Measurements from ENCODE around the gene HIRIP3.
A peak's percentile ranks its signal among the peaks of the same experiment; 100 is the strongest.
"Not testable (repeated sequence)": the region's sequence is repeated elsewhere in the genome, so short reads cannot be mapped to it uniquely, and the experiment has no call there.

Gene HIRIP3

DNA sequence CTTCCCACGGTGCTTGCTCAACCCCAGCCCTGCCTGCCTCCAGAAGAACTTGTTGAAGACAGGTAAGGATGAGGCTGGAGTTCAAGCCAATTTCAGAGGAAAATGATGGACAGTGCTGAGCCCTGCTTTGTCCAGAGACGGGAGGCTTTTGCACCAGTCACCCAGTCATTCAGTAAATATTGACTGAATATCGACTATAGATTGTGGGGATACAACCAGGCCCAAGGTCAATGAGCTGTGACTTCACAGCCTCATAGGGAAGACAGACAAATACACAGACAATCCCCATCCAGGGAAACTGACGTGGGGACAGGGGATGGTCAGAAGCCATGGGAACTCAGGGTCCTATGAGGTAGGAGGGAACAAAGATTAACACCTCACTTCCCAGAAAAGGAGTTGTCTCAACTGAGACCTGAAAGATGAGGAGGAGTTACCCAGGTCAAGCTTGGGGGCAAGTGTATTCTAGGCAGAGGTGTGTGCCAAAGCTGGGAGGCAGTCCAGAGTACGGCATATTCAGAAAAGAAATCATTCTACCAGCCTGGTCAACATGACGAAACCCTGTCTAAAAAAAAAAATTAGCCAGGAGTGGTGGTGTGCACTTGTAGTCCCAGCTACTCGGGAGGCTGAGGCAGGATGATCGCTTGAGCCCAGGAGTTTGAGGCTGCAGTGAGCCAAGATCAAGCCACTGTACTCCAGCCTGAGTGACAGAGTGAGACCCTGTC is 21.3 kb upstream of the HIRIP3 start:
- TF ChIP-seq ZNF274 (IDR thresholded peaks at IDR 0.05; ENCODE audit: low read depth, low read length) (no peak), SUZ12 (IDR thresholded peaks at IDR 0.05; ENCODE audit: extremely low read depth, insufficient read depth, insufficient read length) (no peak), YY1 (IDR thresholded peaks at IDR 0.05; ENCODE audit: insufficient read depth, insufficient read length) (no peak)
- Histone ChIP-seq H3K4me1 (ENCODE audit: insufficient read depth, insufficient read length) (peaks cover 8% of the 10 kb centered on the region), H3K4me3 (ENCODE audit: insufficient read length, low read depth) (no peak overlapping the region), H3K9me3 (ENCODE audit: insufficient read depth, low read length) (no peaks in the 10 kb centered on the region), H3K9ac (ENCODE audit: insufficient read length, low read depth) (no peak overlapping the region), H3K27me3 (ENCODE audit: insufficient read depth, insufficient read length) (no peaks in the 10 kb centered on the region), H3K36me3 (ENCODE audit: insufficient read depth, insufficient read length, low read length) (no peaks in the 10 kb centered on the region)
- no peak for DNase-seq (ENCODE audit: low read depth, low spot score)

DNA sequence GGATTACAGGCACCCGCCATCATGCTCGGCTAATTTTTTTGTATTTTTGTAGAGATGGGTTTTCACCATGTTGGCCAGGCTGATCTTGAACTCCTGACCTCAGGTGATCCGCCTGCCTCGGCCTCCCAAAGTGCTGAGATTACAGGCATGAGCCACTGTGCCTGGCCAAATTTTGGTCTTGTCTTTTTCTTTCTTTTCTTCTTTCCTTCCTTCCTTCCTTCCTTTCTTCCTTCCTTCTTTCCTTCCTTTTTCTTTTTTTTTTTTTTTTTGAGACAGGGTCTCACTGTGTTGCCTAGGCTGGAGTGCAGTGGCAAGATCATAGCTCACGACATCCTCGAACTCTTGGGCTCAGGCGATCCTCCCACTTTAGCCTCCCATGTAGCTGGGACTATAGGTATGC is 20.0 kb upstream of the HIRIP3 start:
- not testable (repeated sequence) for DNase-seq (ENCODE audit: low read depth, low spot score); H3K4me3 ChIP-seq (ENCODE audit: insufficient read length, low read depth); H3K4me1 ChIP-seq (ENCODE audit: insufficient read depth, insufficient read length); H3K36me3 ChIP-seq (ENCODE audit: insufficient read depth, insufficient read length, low read length); H3K9ac ChIP-seq (ENCODE audit: insufficient read length, low read depth); H3K9me3 ChIP-seq (ENCODE audit: insufficient read depth, low read length); H3K27me3 ChIP-seq (ENCODE audit: insufficient read depth, insufficient read length)

DNA sequence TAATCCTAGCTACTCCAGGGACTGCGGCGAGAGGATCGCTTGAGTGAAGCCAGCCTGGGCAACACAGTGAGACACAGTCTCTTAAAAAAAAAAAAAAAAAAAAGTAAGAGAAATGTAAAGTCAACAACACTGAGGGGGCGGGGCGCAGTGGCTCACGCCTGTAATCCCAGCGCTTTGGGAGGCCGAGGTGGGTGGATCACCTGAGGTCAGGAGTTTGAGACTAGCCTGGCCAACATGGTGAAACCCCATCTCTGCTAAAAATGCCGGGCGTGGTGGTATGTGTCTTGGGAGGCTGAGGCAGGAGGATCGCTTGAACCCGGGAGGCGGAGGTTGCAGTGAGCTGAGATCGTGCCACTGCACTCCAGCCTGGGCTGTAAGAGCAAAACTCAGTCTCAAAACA is 17.2 kb upstream of the HIRIP3 start:
- not testable (repeated sequence) for DNase-seq (ENCODE audit: low read depth, low spot score); H3K4me3 ChIP-seq (ENCODE audit: insufficient read length, low read depth); H3K36me3 ChIP-seq (ENCODE audit: insufficient read depth, insufficient read length, low read length); H3K9me3 ChIP-seq (ENCODE audit: insufficient read depth, low read length); H3K27me3 ChIP-seq (ENCODE audit: insufficient read depth, insufficient read length); H3K9ac ChIP-seq (ENCODE audit: insufficient read length, low read depth)
- peaks cover 11% of the 10 kb centered on the region for H3K4me1 ChIP-seq (ENCODE audit: insufficient read depth, insufficient read length)

DNA sequence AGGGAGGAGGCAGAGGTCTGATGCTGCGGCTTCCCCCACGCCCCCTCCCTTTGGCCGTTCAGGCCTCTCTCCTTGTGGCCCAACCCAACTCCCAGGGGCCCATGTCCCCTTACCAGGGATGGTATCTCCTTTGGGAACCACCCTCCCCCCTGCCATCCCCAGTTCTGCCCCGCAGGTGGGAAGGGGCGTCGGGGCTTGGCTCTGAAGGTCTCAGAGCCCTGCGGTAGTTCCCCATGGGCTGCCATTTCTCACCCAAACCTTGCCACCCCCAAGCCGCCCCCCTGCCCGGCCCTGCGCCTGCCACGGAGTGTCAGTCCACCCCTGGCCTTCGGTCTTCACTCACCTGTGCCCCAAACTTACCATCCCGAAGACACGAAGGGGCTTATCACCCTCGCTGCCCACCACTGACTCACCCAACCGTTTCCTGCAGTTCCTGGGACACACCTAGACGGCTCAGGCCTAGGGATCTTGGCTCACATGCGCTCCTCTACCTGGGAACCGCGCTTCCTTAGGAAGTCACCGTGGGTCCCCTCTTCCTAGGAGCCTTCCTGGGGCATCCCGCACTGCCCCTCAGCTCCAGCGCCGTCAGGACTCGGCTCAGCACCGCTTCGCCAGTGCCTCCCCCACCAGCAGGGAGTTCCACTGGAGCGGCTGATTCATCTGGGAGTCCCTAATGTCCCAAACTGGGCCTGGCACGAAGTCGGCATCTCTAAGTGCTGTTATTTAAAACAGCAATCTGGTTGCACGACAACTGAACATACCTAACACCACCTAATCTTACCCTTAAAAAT is 16.5 kb upstream of the HIRIP3 start:
- peaks cover 7% of the 10 kb centered on the region for H3K27me3 ChIP-seq (ENCODE audit: insufficient read depth, insufficient read length)
- H3K4me1 ChIP-seq (ENCODE audit: insufficient read depth, insufficient read length): peaks cover 11% of the 10 kb centered on the region
- peak overlapping the region; percentile 29 for H3K4me3 ChIP-seq (ENCODE audit: insufficient read length, low read depth)
- DNase-seq (ENCODE audit: low read depth, low spot score): no peak
- peak overlapping the region; percentile 57 for H3K9ac ChIP-seq (ENCODE audit: insufficient read length, low read depth)
- TF ChIP-seq ZNF274 (IDR thresholded peaks at IDR 0.05; ENCODE audit: low read depth, low read length) (no peak), SUZ12 (IDR thresholded peaks at IDR 0.05; ENCODE audit: extremely low read depth, insufficient read depth, insufficient read length) (no peak), YY1 (IDR thresholded peaks at IDR 0.05; ENCODE audit: insufficient read depth, insufficient read length) (no peak)
- H3K9me3 ChIP-seq (ENCODE audit: insufficient read depth, low read length): no peaks in the 10 kb centered on the region
- H3K36me3 ChIP-seq (ENCODE audit: insufficient read depth, insufficient read length, low read length): peaks cover 6% of the 10 kb centered on the region

DNA sequence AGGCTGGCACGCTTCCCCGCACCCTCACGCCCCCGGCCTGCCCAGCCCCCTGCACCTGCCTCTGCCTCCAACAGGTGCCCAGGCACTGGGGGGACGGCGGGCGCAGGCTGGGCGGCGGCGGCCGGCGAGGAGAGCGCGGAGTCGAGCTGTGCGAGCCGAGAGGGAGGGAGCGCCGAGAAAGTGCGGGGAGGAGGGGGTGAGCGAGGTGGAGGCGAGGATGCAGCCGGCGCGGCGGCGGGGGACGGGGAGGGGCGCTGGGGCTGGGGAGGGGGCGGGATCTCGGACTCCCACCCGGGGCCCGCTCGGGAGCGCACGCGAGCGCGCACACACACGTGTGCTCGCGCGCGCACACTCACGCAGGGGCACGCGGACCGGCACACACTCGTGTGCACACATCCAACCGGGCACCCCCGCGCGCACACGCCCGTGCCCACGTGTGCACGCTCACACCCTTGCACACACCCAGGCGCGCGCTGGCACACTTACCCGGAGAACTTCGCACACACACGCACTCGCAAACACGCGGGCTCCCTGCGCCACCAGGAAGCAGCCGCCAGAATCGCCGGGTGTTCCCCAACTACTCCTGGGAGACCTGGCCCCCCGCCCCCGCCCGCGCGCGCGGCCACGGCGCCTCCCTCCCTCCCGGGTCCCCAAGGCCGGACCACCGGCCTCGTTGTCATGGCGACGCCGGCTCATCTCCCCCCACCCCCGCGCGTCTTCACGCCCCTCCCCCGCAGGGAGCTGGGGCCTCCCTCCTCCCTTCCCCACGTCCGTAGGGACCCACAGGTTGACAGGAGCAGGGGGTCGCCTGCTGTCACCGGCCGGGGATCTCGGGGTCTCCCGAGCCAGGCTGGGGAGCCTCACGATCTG is 15.7 kb upstream of the HIRIP3 start, which contains the start of gene DOC2A:
DOC2A (minus strand) TSS at position 184 of the 870 bp plus-strand sequence. CDS start 805 bp downstream, outside the sequence.
- no peak for DNase-seq (ENCODE audit: low read depth, low spot score)

DNA sequence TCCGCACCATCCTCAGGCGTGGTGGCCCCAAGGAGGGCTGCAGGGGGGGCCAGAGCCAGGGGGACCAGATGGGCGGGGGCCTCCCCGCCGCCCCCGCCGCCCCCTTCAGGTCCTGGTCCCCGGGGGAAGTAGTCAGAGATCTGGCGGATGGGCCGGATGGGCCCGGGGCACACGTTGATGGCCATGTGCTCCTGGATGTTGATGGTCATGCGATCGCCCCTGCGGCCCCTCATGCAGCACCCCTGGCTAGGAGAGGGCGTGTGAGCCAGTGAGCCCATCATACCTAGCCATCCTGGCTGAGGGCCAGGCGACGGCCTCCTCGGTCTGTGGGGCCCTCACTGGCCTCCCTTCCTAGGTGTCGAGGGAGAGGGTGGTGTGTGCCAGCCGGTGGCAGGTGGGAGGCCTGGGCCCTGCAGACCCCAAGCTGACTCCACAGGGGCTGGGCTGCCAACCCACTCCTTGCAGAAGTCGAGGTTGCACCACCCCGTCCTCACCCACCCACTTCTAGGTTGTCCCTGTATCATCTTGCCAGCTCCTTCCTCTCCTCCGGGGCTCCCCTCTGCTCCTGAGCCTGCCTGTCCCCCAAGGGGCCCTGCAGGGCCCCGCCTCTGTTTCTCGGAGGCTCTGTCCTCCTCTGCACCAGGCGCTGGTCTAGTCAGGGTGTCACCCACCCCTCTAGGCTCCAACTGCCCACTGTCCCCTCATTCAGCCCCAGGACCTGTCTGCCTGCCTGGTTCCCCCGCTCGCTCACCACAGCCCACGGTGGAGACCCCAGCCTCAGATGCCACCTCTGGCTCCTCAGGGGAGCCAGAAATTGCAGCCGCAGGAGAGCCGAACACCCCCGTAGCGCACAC is 14.8 kb upstream of the HIRIP3 start:
- H3K4me3 ChIP-seq (ENCODE audit: insufficient read length, low read depth): peak overlapping the region; percentile 82
- peaks cover 19% of the 10 kb centered on the region for H3K4me1 ChIP-seq (ENCODE audit: insufficient read depth, insufficient read length)
- no peak for DNase-seq (ENCODE audit: low read depth, low spot score)
- H3K9ac ChIP-seq (ENCODE audit: insufficient read length, low read depth): peak overlapping the region; percentile 87
- no peak for TF ChIP-seq YY1 (IDR thresholded peaks at IDR 0.05; ENCODE audit: insufficient read depth, insufficient read length)
- TF ChIP-seq SUZ12 (IDR thresholded peaks at IDR 0.05; ENCODE audit: extremely low read depth, insufficient read depth, insufficient read length): no peak
- no peak for TF ChIP-seq ZNF274 (IDR thresholded peaks at IDR 0.05; ENCODE audit: low read depth, low read length)
- peaks cover 23% of the 10 kb centered on the region for H3K36me3 ChIP-seq (ENCODE audit: insufficient read depth, insufficient read length, low read length)
- H3K9me3 ChIP-seq (ENCODE audit: insufficient read depth, low read length): no peaks in the 10 kb centered on the region
- peaks cover 7% of the 10 kb centered on the region for H3K27me3 ChIP-seq (ENCODE audit: insufficient read depth, insufficient read length)

More for the DNA sequence above, 15.7 kb upstream of the HIRIP3 start, which contains the start of gene DOC2A:
- H3K36me3 ChIP-seq (ENCODE audit: insufficient read depth, insufficient read length, low read length): peaks cover 14% of the 10 kb centered on the region
- H3K9me3 ChIP-seq (ENCODE audit: insufficient read depth, low read length): no peaks in the 10 kb centered on the region
- peaks cover 7% of the 10 kb centered on the region for H3K27me3 ChIP-seq (ENCODE audit: insufficient read depth, insufficient read length)
- TF ChIP-seq SUZ12 (IDR thresholded peaks at IDR 0.05; ENCODE audit: extremely low read depth, insufficient read depth, insufficient read length): no peak
- TF ChIP-seq ZNF274 (IDR thresholded peaks at IDR 0.05; ENCODE audit: low read depth, low read length): no peak
- TF ChIP-seq YY1 (IDR thresholded peaks at IDR 0.05; ENCODE audit: insufficient read depth, insufficient read length): no peak
- peaks cover 13% of the 10 kb centered on the region for H3K4me1 ChIP-seq (ENCODE audit: insufficient read depth, insufficient read length)
- peak within 1 kb of the TSS; percentile 82 for H3K4me3 ChIP-seq (ENCODE audit: insufficient read length, low read depth)
- H3K9ac ChIP-seq (ENCODE audit: insufficient read length, low read depth): peak within 1 kb of the TSS; percentile 87

Measured in NT2/D1 (cell line).